ENCODE results near the gene AADAT.
A peak's percentile ranks its signal among the peaks of the same experiment; 100 is the strongest.
"Not testable (repeated sequence)": the region's sequence is repeated elsewhere in the genome, so short reads cannot be mapped to it uniquely, and the experiment has no call there.

Gene AADAT

DNA sequence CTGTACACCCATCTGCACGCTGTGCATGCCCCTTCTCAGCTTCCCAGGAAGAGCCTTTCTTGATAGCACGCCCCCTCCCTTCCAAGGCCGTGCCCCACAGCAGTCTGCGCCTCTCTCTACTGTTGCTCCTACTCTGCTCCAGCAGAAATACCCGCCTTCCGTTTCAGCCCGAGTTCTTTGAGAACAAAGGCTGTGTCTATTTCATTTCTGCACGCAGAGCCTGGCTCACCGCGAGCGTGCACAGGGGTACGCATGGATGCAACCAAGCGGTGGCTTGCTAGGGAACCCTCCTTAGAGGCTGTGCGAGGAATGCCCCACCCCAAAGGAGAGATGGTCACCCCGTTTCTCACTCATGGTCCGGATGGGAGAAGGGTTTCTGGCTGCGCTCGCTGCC is 485 bp downstream of the AADAT start:
- peak; percentile 40 for DNase-seq

DNA sequence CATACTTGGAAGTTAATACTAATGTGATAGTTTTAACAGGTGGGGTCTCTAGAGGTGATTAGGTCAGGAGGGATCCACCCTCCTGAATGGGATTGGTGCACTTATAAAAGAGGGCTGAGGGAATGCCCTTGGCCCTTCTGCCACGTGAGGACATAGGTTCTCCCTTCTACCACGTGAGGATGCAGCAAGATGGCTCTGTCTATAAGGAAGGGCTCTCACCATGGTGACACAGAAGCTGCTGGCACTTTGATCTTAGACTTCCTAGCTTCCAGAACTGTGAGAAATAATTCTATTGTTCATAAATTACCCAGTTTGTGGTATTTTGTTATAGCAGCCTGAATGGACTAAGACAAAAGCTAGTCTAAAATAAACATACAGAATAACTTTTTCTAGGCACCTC is 1.0 kb downstream of the AADAT start:
- peak; percentile 24 for DNase-seq

DNA sequence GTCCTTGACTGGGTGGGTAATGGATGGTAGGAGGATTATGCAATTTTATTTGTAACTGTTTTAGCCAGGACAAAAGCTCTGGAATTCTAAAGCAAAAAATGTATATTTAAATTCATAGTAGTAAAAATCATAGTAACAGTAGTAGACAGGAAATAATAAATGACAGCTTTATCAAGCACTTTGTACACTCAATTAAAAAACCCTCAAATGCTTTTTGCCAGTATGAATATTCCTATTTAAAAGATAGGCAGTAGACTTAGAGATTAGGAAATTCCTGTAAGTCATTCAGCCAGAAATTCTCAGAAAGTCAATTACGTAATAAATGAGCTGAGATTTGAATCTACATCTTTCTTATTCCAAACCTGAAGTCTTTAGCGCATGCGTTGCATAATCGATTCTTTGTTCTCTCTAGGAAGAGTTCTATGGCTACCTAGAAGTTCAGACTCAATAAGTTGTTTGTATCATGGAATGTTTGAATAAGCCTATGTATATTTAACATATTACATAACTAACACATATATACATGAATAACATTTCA is 2.5 kb downstream of the AADAT start:
- DNase-seq: no peak

DNA sequence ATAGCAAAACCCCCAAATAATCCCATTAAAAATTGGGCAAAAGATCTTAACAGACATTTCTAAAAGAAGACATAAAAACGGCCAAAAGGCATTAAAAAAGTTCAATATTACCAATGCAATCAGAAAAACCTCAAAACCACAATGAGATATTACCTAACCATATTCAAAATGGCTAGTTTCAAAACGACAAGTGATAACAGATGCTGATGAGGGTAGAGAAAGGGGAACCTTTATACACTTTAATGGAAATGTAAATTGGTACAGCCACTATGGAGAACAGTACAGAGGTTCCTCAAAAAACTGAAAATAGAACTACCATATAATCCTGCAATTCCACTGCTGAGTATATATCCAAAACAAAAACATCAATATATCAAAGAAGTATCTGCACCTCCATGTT is 6.2 kb downstream of the AADAT start:
- no peak for DNase-seq

DNA sequence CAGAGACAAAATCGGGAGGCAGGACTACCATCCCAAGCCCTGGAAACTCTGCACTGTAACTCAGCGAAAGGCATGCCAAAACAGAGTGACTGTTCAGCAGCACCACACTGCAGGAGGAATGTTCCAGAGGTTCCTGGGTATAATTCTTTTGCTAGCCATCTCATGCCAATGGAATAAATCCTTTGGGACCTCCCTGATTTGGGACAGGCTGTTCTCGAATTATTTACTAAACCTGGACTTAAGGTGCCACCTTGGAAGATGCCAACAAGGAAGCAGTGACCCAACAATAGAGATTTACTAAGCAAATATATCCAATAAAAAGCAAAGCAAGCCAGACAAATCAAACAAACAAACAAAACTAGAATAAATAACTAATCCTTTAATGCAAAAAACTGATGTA is 9.3 kb downstream of the AADAT start:
- no peak for DNase-seq

DNA sequence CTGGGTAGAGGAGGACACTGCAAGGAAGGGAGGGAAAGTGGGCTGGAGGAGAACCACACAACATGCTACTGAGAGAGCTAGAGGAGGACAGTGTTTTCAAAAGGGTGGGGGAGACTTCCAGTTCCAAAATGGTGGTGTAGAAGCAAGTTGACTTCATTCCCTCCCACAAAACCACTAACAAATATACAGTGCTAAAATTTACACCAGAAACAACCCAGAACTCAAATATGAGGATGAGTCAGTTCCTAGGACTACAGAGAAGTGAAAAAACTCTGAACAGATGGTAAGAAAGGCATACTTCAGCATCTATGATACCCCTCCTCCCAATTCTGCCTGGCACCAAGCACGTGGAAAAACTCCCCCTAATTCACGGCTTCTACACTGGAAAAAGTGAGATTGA is 9.8 kb downstream of the AADAT start:
- no peak for DNase-seq

DNA sequence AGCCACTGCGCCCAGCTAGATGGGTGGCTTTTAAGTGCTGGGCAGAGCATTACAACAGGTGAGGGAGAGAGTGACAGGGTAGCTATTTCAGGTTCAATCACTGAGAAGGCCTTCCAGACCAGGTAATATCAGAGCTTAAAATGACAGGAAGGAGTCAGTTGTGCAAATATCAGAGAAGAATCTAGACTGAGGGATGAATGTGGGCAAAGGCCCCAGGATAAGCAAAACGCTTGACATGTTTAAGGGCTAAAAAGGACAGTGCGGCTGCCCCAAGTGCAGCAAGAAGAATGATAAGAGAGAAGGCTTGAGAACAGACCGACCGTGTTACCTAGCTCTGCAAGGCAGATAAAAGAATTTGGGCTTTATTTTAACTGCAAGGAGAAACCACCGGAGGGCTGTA is 18.6 kb downstream of the AADAT start:
- DNase-seq: no peak

DNA sequence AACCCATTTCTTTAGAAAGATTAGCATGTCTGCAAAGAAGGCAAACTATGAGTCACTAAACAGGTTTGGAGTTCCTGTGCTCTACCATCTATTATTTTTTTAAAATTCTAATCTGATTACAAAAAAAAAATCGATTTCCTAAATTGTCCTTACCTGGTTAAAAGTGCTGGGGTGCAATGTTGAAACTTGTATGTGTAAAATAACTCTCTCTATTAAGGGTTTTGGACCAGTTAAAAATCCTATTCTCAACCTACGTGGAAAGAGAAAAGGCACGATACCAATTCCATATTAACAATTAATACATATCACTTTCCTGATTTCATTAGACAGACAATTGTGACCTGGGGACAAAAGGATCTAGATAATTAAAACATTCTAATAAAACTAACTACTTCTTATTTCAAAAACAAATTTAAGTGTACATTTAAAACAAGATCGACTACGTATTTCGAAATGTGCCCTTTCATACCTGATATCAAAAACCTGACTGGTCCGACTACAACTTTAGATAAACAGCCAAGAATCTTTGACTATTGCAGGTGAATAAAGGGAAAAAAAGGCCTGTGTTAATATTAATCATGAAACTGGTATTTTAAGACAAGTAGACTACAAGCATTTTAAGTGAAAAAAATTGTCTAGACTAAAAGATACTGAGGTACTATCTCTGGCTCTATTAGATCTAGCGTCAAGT is 21.2 kb downstream of the AADAT start:
- DNase-seq: no peak

DNA sequence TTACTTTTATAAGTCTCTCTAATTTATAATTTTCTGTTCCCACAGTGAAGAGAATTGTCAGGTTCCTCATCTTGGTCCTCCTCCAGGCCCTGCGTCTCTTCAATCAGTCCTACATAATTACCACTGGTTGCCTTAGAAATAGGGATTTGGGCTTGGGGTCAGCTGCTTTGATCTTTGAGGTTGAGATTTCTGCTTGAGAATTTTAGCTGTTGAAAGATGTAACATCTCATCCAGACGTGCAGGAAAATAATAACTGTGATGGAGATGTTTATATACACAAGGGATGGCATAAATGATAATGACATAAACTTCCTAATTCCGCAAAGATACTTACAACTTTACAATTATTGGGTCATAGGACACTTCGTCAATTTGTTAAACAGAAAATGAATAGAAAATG is 30.3 kb downstream of the AADAT start:
- DNase-seq: no peak

DNA sequence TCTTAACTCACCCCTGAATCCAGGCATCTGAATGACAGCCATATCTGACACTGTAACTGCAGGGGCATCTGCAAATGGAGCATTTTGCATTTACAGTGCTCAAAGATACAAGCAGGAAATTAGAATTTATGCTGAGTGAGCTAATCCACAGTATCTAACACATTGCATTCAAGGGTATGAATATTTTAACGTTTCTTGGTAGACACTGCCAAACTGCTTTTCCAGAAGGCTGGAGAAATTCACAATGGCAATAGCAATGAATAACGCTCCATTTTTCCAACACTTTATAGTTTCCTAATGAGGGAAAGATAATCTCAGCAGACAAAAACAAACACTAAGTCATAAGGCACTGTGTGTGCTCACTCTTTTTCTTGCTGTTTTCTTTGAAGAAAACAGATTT is 30.9 kb downstream of the AADAT start:
- DNase-seq: no peak

DNA sequence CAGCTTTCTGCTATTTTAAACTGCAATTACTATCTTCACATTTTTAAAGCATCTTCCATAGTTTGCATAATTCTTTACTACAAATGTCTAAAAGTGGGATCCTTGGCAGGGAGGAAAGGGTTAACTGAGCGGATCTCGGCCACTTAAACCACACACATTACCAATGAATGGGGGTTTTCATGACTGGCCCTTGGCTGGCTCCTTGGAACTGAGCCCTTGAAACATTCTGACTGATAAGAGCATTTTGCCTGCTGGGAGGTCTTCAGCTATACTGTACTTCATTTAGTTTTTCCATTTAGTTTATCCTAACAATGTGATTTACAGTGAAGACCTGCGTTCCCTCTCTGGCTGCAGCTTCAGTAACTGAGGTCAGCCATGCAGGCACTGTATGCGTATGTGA is 31.9 kb downstream of the AADAT start:
- DNase-seq: no peak

DNA sequence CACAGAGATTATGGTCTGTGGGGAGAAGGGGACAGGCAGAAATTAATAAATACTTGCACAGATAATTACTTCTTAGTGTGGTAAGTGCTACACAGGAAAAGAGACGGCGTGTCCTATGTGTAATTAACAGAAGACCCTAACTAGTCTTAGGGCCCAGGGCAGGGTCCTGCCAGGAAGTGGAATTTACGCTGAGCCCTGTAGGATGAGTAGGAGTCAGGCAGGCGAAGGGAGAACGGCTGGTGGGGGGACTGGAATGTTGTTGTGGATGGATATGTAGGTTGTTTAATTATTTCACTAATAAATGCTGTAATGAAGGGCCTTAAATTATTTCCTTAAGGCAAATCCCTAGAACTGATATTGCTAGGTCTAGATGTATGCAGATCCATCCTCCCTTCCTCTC is 36.8 kb downstream of the AADAT start:
- no peak for DNase-seq

DNA sequence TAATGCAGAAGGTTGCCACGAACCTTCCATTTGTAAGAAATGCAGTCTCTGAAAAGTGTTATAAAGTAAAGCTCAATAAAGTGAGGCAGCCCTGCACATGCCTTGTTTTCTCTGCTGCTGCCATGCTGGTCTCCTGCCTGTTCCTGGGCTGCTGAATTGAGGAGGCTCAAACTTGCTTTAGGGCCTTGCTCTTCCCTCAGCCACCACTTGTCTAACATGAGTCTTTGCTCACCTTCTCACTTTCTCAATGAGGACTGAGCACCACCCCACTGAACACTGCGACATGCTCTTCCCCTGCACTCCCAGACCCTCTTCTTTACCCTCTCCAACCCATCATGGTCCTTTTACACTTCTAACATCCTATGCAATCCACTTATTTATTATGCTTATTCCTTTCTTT is 38.4 kb downstream of the AADAT start:
- DNase-seq: no peak

DNA sequence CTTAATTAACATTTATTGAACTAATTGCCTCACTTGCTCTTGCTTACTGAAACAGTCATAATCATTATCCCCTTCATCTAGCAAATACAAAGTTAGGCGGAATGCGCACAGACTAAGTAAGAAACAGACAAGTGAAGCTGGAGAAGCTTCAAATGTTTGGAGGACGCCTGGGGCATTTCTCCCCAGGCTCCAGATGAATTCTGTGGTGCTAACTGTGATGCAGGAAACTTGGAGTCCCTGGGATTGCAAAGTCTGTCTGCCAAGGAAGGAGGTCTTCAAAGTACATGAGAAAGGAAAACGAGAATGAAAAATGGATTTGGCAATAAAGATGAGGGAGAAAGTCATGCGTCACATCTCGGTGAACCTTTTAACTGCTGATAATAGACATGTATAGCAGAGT is 40.0 kb downstream of the AADAT start:
- DNase-seq: no peak

DNA sequence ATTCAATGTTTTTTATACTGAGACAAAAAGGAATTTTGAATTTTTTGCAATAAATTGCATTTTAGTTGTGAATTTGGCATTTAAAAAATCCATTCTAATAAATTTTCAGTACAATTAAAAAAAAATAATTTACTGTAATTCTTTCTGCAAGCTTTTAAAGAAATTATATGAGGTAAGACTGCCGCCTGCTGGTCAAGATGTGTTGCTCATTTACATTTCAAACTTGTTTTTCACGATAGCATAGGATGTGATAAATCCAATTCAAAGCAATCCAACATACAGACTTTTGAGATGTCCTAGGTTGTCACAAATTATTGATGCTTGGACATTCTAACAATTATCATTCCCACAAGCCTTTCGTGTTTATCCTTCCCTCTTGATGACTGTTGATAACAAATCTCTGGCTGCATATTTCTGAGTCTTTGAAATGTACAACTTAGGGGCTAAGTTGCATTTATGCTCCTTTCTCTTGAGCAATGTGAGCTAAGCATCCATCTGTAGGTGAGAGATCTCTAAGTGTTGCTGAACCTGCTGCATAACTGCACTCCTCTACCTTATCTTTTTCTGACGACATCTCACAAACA is 41.9 kb downstream of the AADAT start:
- peak; percentile 44 for DNase-seq

DNA sequence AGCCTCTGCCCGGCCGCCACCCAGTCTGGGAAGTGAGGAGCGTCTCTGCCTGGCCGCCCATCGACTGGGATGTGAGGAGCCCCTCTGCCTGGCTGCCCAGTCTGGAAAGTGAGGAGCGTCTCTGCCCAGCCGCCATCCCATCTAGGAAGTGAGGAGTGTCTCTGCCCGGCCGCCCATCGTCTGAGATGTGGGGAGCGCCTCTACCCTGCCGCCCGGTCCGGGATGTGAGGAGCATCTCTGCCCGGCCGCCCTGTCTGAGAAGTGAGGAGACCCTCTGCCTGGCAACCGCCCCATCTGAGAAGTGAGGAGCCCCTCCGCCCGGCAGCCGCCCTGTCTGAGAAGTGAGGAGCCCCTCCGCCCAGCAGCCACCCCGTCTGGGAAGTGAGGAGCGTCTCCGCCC is 43.6 kb downstream of the AADAT start:
- not testable (repeated sequence) for DNase-seq

DNA sequence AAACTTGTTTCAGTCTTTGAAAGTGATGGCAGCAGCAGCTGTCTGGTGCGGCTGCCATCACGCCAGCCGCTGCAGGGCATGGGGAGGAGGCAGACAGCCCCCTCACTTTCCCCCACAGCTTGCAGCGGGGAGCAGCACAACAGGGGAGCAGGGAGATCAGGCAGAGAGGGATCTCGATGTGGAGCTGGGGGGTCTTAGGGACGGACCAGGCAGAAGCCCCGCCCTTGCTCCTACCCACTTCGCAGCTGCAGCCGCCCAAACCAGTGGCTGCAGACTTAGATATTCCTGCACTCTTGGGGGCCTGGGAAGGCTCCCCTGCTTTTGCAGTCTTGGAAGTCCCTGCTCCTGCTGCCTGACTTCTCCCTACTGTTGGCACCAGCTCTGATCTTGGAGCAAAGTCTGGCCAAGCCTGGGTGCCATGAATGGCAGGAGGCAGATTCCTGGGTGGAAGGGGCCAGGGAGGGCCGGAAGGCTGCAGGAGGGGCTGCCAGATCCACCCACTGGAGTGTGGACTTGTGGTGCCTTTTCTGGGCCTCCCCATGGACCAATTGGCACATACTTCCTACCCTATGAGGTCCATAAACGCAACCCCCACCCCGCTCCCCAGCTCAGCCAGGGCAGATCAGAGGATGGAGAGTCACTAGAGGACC is 49.6 kb downstream of the AADAT start:
- no peak for DNase-seq

DNA sequence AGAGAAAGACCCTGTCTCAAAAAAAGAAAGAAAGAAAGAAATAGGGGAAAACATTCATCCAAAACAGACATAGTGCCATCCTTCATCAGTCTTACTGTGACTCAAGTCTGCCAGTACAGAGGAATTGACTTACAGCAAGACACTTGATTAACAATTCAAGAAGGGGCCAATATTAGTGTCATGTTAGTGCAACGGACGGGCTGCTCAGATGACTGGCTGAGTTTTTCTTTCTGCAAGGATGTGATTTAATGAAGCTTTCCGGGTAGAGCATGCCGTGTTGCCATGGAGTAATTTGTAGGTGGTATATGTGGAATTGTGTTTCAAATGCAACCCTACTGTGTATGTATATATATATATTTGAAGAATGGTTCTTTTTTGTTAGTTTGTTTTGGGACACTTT is 51.0 kb downstream of the AADAT start:
- no peak for DNase-seq

DNA sequence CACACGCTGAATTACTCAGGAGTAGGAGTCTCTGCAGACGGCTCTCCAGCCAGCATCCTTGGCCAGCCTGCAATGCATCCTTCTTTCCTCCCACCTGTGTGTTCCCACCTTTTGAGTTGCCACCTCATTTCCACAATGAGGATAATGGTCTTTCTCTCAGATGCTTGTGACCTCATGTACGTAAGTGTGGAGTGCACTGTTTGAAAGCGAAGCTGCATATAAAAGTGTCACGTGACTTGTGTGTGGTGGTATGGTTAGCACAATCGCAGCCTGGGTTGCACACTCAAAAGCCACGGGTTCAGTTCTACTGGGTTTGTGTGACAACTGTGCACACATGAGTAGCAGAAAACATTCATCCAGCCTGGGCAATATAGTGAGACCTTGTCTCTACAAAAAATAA is 51.5 kb downstream of the AADAT start:
- DNase-seq: no peak

DNA sequence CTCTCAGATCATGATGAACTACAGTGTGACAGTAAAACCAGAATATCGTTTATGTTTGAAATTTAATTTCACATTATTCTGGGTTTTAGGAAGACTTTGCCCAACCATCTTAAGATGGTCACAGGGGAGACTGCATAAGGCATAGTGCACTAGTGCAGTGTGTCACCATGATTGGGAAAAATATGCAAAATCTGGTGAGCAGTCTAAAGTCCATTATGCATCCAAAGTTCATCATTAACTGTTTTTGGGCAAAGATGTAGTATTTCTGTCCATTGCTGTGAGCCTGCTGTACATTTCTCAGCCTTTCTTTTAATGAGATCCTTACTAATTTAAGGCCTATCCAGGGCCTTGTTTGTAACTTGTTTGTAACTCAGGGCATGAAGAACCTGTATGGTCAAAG is 52.3 kb downstream of the AADAT start:
- DNase-seq: no peak

DNA sequence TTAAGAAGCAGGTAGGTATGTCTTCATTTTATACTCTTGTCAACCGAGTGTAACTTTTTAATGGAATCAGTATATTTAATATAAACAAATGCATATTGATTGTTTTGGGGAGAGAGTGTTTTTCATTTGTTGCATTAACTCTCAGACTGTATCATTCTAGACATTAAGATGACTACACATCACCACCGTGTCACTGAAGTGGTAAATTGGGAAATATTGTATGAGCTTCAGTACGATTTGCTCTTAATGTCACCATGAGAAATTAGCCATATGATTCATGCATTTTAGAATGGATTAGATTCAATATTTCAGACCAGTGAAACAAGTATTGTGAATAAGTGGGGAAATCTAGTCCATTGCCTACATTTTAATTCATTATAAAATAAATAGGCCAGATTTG is 53.9 kb downstream of the AADAT start:
- DNase-seq: no peak

DNA sequence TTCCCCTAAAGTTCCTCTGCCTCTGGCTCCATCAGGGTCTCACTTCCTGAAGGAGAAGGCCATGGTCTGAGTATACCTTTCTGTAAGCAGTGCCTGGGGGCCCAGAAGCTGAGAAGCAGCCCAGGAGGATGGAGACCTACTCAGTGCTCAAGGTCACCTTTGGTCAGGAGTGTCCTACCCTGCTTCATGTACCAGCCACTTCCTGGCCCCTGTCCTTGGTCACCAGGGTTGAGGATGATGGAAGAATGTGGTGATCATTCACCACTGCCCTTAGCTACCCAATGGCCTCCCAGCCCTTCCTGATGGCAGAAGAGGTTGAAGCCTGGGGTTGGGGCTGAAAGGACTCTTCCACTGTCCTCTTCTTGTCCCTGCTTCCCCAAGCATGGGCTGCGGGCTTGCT is 54.5 kb downstream of the AADAT start:
- DNase-seq: no peak

DNA sequence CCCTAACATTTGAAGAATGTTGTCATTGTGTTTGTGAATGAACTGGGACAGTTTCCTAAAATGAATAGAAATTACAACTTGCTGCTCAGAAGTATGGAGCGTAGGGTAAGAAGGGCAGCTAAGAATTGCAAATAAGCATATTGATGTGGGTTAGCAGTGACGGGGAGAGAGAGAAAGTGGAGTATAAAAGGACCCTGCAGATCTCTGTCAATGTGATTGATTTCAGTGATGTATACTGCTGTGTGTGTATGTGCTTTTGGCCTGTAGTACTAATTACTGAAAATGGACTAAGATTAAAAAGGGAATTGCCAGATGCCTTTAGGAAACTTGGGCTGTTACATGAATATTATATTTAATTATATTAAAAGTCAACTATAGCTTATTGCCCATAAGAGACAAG is 55.8 kb downstream of the AADAT start:
- no peak for DNase-seq

DNA sequence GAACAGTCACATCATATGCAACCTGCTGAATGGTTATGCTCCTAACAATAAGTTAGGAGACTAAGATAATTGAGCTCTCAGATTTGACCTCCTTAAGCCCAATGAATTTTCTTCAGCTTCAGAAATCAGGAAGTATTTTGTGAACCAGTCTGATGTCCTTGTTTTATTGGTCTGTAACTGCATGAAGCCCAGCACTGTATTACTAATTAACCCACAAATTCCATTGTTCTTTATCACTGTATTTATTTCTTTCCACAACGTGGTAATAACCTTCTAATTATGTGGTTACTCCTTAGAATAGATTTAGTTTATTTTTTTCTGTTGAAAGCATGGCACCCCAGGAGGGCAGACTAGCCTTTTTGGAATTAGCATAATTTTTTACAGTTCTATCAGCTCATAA is 59.6 kb downstream of the AADAT start:
- DNase-seq: no peak

All from NCI-H510A treated with DMSO at 0.1 percent for 48 hours (cell line).